Spleen (tissue), 7 donors: Measurements from ENCODE around the gene KCNQ1.

Experiments used
- CTCF ChIP-seq, 11 experiments: fragments of 200-600 bp in 7 of 11; fragments of 450-650 bp in 4 of 11; sonication (generic) in 4 of 11; IDR thresholded peaks in 8 of 11; conservative IDR thresholded peaks in 3 of 11; 1 replicate in 7 of 11; 2 replicates in 4 of 11; pipeline versions ENCODE4 v1.4.0 to v1.8.0; 2016 to 2021; ENCODE audit warnings: antibody characterized with exemption in 11 of 11, inconsistent platforms in 4 of 11, mild to moderate bottlenecking in 1 of 11
- POLR2A ChIP-seq, 3 donors: fragments of 450-650 bp; IDR thresholded peaks; one replicate each; pipeline ENCODE4 v1.5.1; 2017; ENCODE audit warnings: antibody characterized with exemption in 3 of 3, mild to moderate bottlenecking in 1 of 3
- donor health status: DM: no; HTN: no; CAD: no; lungs with moderate emphysema.
- donor health status: DM: no; HTN: no; CAD: no.
- donor health status: DM: no; HTN: no; CAD: no.

GRCh38 chr11:2526808-2527381 lies 82.1 kb downstream of the KCNQ1 start:
- TF ChIP-seq CTCF (IDR thresholded peaks at IDR 0.05 in 8 of 11, conservative IDR thresholded peaks at IDR 0.05 in 3 of 11) = peak in 7 of 11 experiments; percentile 25 to 58 (median 45)
- TF ChIP-seq POLR2A (IDR thresholded peaks at IDR 0.05) = no peak
